Activated CD8-positive, alpha-beta memory T cell treated with anti-CD3 and anti-CD28 coated beads, Interleukin-2, amount 50 U/mL, for 48 hours (primary cell): ENCODE results near the gene FNIP2.
"Not testable (repeated sequence)": the region's sequence is repeated elsewhere in the genome, so short reads cannot be mapped to it uniquely, and the experiment has no call there.

ENCODE experiments used
- DNase-seq: peaks from one replicate; pipeline ENCODE4 v3.0.0-alpha.2; 2020

FNIP2 gene

GRCh38 chr4:158817562-158818296 lies 48.9 kb downstream of the FNIP2 start:
- DNase-seq = no peak

GRCh38 chr4:158818560-158819140 lies 49.8 kb downstream of the FNIP2 start:
- no peak for DNase-seq

GRCh38 chr4:158819942-158820786 lies 51.3 kb downstream of the FNIP2 start:
- DNase-seq = no peak

- no peak for DNase-seq
These were observed 52.6 kb downstream of the FNIP2 start for GRCh38 chr4:158821228-158821971.

- no peak for DNase-seq
These were observed 53.5 kb downstream of the FNIP2 start for GRCh38 chr4:158822348-158822747.

- DNase-seq = no peak
These were observed 54.6 kb downstream of the FNIP2 start for GRCh38 chr4:158823461-158823873.

GRCh38 chr4:158824425-158825274 lies 55.8 kb downstream of the FNIP2 start:
- no peak for DNase-seq

- no peak for DNase-seq
These were observed 56.7 kb downstream of the FNIP2 start for GRCh38 chr4:158825433-158826036.

- no peak for DNase-seq
These were observed 57.2 kb downstream of the FNIP2 start for GRCh38 chr4:158826057-158826456.

- DNase-seq = no peak
These were observed 58.1 kb downstream of the FNIP2 start for GRCh38 chr4:158826882-158827281.

GRCh38 chr4:158827543-158827981 lies 58.7 kb downstream of the FNIP2 start:
- DNase-seq = no peak

- not testable (repeated sequence) for DNase-seq
These were observed 59.3 kb downstream of the FNIP2 start for GRCh38 chr4:158828151-158828550.

GRCh38 chr4:158829254-158829653 lies 60.4 kb downstream of the FNIP2 start:
- DNase-seq = no peak

GRCh38 chr4:158833602-158834001 lies 64.8 kb downstream of the FNIP2 start:
- DNase-seq = no peak

GRCh38 chr4:158835226-158836001 lies 66.6 kb downstream of the FNIP2 start:
- no peak for DNase-seq

GRCh38 chr4:158836002-158836369 lies 67.2 kb downstream of the FNIP2 start:
- DNase-seq = no peak

GRCh38 chr4:158836828-158837449 lies 68.1 kb downstream of the FNIP2 start:
- DNase-seq = no peak

- DNase-seq = no peak
These were observed 68.8 kb downstream of the FNIP2 start for GRCh38 chr4:158837527-158838141.

- DNase-seq = no peak
These were observed 71.3 kb downstream of the FNIP2 start for GRCh38 chr4:158840131-158840530.

- no peak for DNase-seq
These were observed 72.7 kb downstream of the FNIP2 start for GRCh38 chr4:158841540-158841939.
